HG02623 (cell line): ENCODE results near the gene CAMSAP2.
A peak's percentile ranks its signal among the peaks of the same experiment; 100 is the strongest.

Experiments
- ATAC-seq: cut with Tn5 transposase; IDR thresholded peaks from one replicate; pipeline ENCODE4 v1.9.1; 2021; ENCODE audit warnings: moderate library complexity; ENCODE audit not compliant: unreplicated experiment

Gene CAMSAP2

GRCh38 chr1:200738327-200738948 lies at the start of gene CAMSAP2:
Gene CAMSAP2, plus strand, starts transcription at chr1:200738893. Its CDS starts 935 bp downstream, at chr1:200739828.
- peak; percentile 44 for ATAC-seq

GRCh38 chr1:200692316-200692715 lies 46.4 kb upstream of the CAMSAP2 start:
- ATAC-seq = no peak

- ATAC-seq = no peak
Observed at GRCh38 chr1:200693327-200693726, 45.4 kb upstream of the CAMSAP2 start.

GRCh38 chr1:200694738-200695137 lies 44.0 kb upstream of the CAMSAP2 start:
- ATAC-seq = no peak

GRCh38 chr1:200699871-200700270 lies 38.8 kb upstream of the CAMSAP2 start:
- no peak for ATAC-seq

GRCh38 chr1:200704986-200705500 lies 33.6 kb upstream of the CAMSAP2 start:
- ATAC-seq = no peak

GRCh38 chr1:200706111-200706814 lies 32.4 kb upstream of the CAMSAP2 start:
- no peak for ATAC-seq

GRCh38 chr1:200707116-200707515 lies 31.6 kb upstream of the CAMSAP2 start:
- ATAC-seq = no peak

- ATAC-seq = no peak
Observed at GRCh38 chr1:200708161-200708560, 30.5 kb upstream of the CAMSAP2 start.

GRCh38 chr1:200708769-200709168 lies 29.9 kb upstream of the CAMSAP2 start:
- no peak for ATAC-seq

GRCh38 chr1:200710166-200710565 lies 28.5 kb upstream of the CAMSAP2 start:
- ATAC-seq = no peak

GRCh38 chr1:200714504-200715187 lies 24.0 kb upstream of the CAMSAP2 start:
- no peak for ATAC-seq

GRCh38 chr1:200720199-200720598 lies 18.5 kb upstream of the CAMSAP2 start:
- ATAC-seq = no peak

GRCh38 chr1:200724064-200724463 lies 14.6 kb upstream of the CAMSAP2 start:
- ATAC-seq = no peak

- ATAC-seq = no peak
Observed at GRCh38 chr1:200727257-200727656, 11.4 kb upstream of the CAMSAP2 start.

GRCh38 chr1:200729863-200730262 lies 8.8 kb upstream of the CAMSAP2 start:
- ATAC-seq = no peak

- ATAC-seq = no peak
Observed at GRCh38 chr1:200731654-200732332, 6.9 kb upstream of the CAMSAP2 start.

- no peak for ATAC-seq
Observed at GRCh38 chr1:200732438-200732837, 6.3 kb upstream of the CAMSAP2 start.

GRCh38 chr1:200733907-200734306 lies 4.8 kb upstream of the CAMSAP2 start:
- no peak for ATAC-seq

GRCh38 chr1:200737647-200738291 lies 924 bp upstream of the CAMSAP2 start:
- ATAC-seq = no peak
